Activated naive CD4-positive, alpha-beta T cell treated with anti-CD3 and anti-CD28 coated beads, Interleukin-2, amount 50 U/mL, for 24 hours (primary cell): ENCODE results near the gene DUSP28.
A peak's percentile ranks its signal among the peaks of the same experiment; 100 is the strongest.
"Not testable (repeated sequence)": the region's sequence is repeated elsewhere in the genome, so short reads cannot be mapped to it uniquely, and the experiment has no call there.

Experiments
- H3K27ac Mint-ChIP-seq: one replicate; pipeline ENCODE4 v1.8.0; 2021; ENCODE audit warnings: mild to moderate bottlenecking, mixed read lengths
- H3K27me3 Mint-ChIP-seq: one replicate; pipeline ENCODE4 v1.8.0; 2021; ENCODE audit warnings: mixed read lengths
- H3K36me3 Mint-ChIP-seq: one replicate; pipeline ENCODE4 v1.8.0; 2021; ENCODE audit warnings: mixed read lengths
- H3K4me1 Mint-ChIP-seq: one replicate; pipeline ENCODE4 v1.8.0; 2021; ENCODE audit warnings: mixed read lengths
- H3K4me3 Mint-ChIP-seq: one replicate; pipeline ENCODE4 v1.8.0; 2021; ENCODE audit warnings: mild to moderate bottlenecking, mixed read lengths
- H3K9me3 Mint-ChIP-seq: one replicate; pipeline ENCODE4 v1.8.0; 2021; ENCODE audit warnings: mixed read lengths

DUSP28 gene

GRCh38 chr2:240560084-240560479, at the start of gene DUSP28:
TSS of gene DUSP28 (plus strand) at chr2:240560357. CDS start at chr2:240560685, 328 bp downstream.
- no peaks in the 10 kb centered on the region for H3K9me3 Mint-ChIP-seq
- peak within 1 kb of the TSS; percentile 92 for H3K27ac Mint-ChIP-seq
- H3K27me3 Mint-ChIP-seq = no peaks in the 10 kb centered on the region
- H3K4me1 Mint-ChIP-seq = peaks cover 71% of the 10 kb centered on the region
- H3K36me3 Mint-ChIP-seq = peaks cover 13% of the 10 kb centered on the region
- peak within 1 kb of the TSS; percentile 92 for H3K4me3 Mint-ChIP-seq

GRCh38 chr2:240510513-240511210, 49.5 kb upstream of the DUSP28 start:
- peaks cover 7% of the 10 kb centered on the region for H3K4me1 Mint-ChIP-seq
- no peaks in the 10 kb centered on the region for H3K27me3 Mint-ChIP-seq
- H3K36me3 Mint-ChIP-seq = peaks cover 3% of the 10 kb centered on the region
- no peak overlapping the region for H3K27ac Mint-ChIP-seq
- H3K9me3 Mint-ChIP-seq = no peaks in the 10 kb centered on the region
- no peak overlapping the region for H3K4me3 Mint-ChIP-seq

GRCh38 chr2:240511351-240512108, 48.6 kb upstream of the DUSP28 start:
- Mint-ChIP-seq H3K9me3 (no peaks in the 10 kb centered on the region), H3K36me3 (peaks cover 3% of the 10 kb centered on the region), H3K4me1 (peaks cover 7% of the 10 kb centered on the region), H3K27me3 (no peaks in the 10 kb centered on the region), H3K27ac (no peak overlapping the region), H3K4me3 (no peak overlapping the region)

- Mint-ChIP-seq H3K27me3 (no peaks in the 10 kb centered on the region), H3K4me3 (no peak overlapping the region), H3K36me3 (peaks cover 3% of the 10 kb centered on the region), H3K4me1 (peaks cover 7% of the 10 kb centered on the region), H3K27ac (no peak overlapping the region), H3K9me3 (no peaks in the 10 kb centered on the region)
Observed at GRCh38 chr2:240512109-240512485, 48.1 kb upstream of the DUSP28 start.

GRCh38 chr2:240512666-240513535, 47.3 kb upstream of the DUSP28 start:
- H3K27ac Mint-ChIP-seq = no peak overlapping the region
- H3K9me3 Mint-ChIP-seq = no peaks in the 10 kb centered on the region
- H3K36me3 Mint-ChIP-seq = peaks cover 3% of the 10 kb centered on the region
- no peaks in the 10 kb centered on the region for H3K27me3 Mint-ChIP-seq
- H3K4me3 Mint-ChIP-seq = no peak overlapping the region
- peaks cover 7% of the 10 kb centered on the region for H3K4me1 Mint-ChIP-seq

- Mint-ChIP-seq H3K4me1 (peaks cover 7% of the 10 kb centered on the region), H3K36me3 (peaks cover 5% of the 10 kb centered on the region), H3K27ac (peak overlapping the region; percentile 52), H3K9me3 (no peaks in the 10 kb centered on the region), H3K4me3 (peak overlapping the region; percentile 19), H3K27me3 (no peaks in the 10 kb centered on the region)
Observed at GRCh38 chr2:240513549-240514287, 46.4 kb upstream of the DUSP28 start.

GRCh38 chr2:240514631-240515030, 45.5 kb upstream of the DUSP28 start:
- Mint-ChIP-seq H3K36me3 (peaks cover 2% of the 10 kb centered on the region), H3K4me1 (peaks cover 7% of the 10 kb centered on the region), H3K27me3 (no peaks in the 10 kb centered on the region), H3K4me3 (no peak overlapping the region), H3K27ac (no peak overlapping the region), H3K9me3 (no peaks in the 10 kb centered on the region)

- no peaks in the 10 kb centered on the region for H3K27me3 Mint-ChIP-seq
- no peak overlapping the region for H3K4me3 Mint-ChIP-seq
Observed at GRCh38 chr2:240517342-240517741, 42.8 kb upstream of the DUSP28 start.

GRCh38 chr2:240518981-240519380, 41.2 kb upstream of the DUSP28 start:
- H3K27ac Mint-ChIP-seq = no peak overlapping the region
- H3K9me3 Mint-ChIP-seq = no peaks in the 10 kb centered on the region
- no peak overlapping the region for H3K4me3 Mint-ChIP-seq
- H3K4me1 Mint-ChIP-seq = peaks cover 5% of the 10 kb centered on the region
- H3K36me3 Mint-ChIP-seq = peaks cover 13% of the 10 kb centered on the region
- H3K27me3 Mint-ChIP-seq = no peaks in the 10 kb centered on the region

More at GRCh38 chr2:240517342-240517741, 42.8 kb upstream of the DUSP28 start:
- Mint-ChIP-seq H3K4me1 (peaks cover 7% of the 10 kb centered on the region), H3K36me3 (peaks cover 7% of the 10 kb centered on the region), H3K9me3 (no peaks in the 10 kb centered on the region), H3K27ac (no peak overlapping the region)

GRCh38 chr2:240519396-240520129, 40.6 kb upstream of the DUSP28 start:
- Mint-ChIP-seq H3K4me1 (no peaks in the 10 kb centered on the region), H3K36me3 (peaks cover 18% of the 10 kb centered on the region), H3K9me3 (no peaks in the 10 kb centered on the region), H3K4me3 (no peak overlapping the region), H3K27me3 (no peaks in the 10 kb centered on the region), H3K27ac (no peak overlapping the region)

- Mint-ChIP-seq H3K27ac (peak overlapping the region; percentile 14), H3K9me3 (no peaks in the 10 kb centered on the region)
Observed at GRCh38 chr2:240520130-240520973, 39.8 kb upstream of the DUSP28 start.

GRCh38 chr2:240520974-240521350, 39.2 kb upstream of the DUSP28 start:
- no peaks in the 10 kb centered on the region for H3K9me3 Mint-ChIP-seq
- no peaks in the 10 kb centered on the region for H3K4me1 Mint-ChIP-seq
- H3K27me3 Mint-ChIP-seq = no peaks in the 10 kb centered on the region
- no peak overlapping the region for H3K4me3 Mint-ChIP-seq
- H3K27ac Mint-ChIP-seq = no peak overlapping the region
- peaks cover 23% of the 10 kb centered on the region for H3K36me3 Mint-ChIP-seq

More at GRCh38 chr2:240520130-240520973, 39.8 kb upstream of the DUSP28 start:
- H3K4me1 Mint-ChIP-seq = no peaks in the 10 kb centered on the region
- H3K36me3 Mint-ChIP-seq = peaks cover 23% of the 10 kb centered on the region
- no peak overlapping the region for H3K4me3 Mint-ChIP-seq
- H3K27me3 Mint-ChIP-seq = no peaks in the 10 kb centered on the region

- H3K4me1 Mint-ChIP-seq, H3K4me3 Mint-ChIP-seq, H3K27me3 Mint-ChIP-seq, H3K27ac Mint-ChIP-seq, H3K9me3 Mint-ChIP-seq: not testable (repeated sequence)
- H3K36me3 Mint-ChIP-seq = peaks cover 25% of the 10 kb centered on the region
Observed at GRCh38 chr2:240521885-240522284, 38.3 kb upstream of the DUSP28 start.

- no peak overlapping the region for H3K4me3 Mint-ChIP-seq
- H3K36me3 Mint-ChIP-seq = peaks cover 29% of the 10 kb centered on the region
- no peaks in the 10 kb centered on the region for H3K4me1 Mint-ChIP-seq
- no peak overlapping the region for H3K27ac Mint-ChIP-seq
- no peaks in the 10 kb centered on the region for H3K9me3 Mint-ChIP-seq
- H3K27me3 Mint-ChIP-seq = no peaks in the 10 kb centered on the region
Observed at GRCh38 chr2:240522406-240522805, 37.8 kb upstream of the DUSP28 start.
